Sigmoid colon (tissue), 7 donors: ENCODE results near the gene NTNG1. TPM values are rescaled to one million over a fixed set of nuclear protein-coding genes. Genes with fewer than 3 reads are reported as not detected.
"Not testable (repeated sequence)": the region's sequence is repeated elsewhere in the genome, so short reads cannot be mapped to it uniquely, and the experiment has no call there.

ENCODE experiments used
- DNase-seq: peaks from one replicate; pipeline ENCODE4 v3.0.0-alpha.2; 2019
- H3K27ac ChIP-seq, 4 donors: fragments of 200-600 bp; sonication (generic); one replicate each; pipeline ENCODE4 v1.5.1; 2016 to 2019; ENCODE audit warnings: mild to moderate bottlenecking in 1 of 4
- H3K27me3 ChIP-seq, 3 donors: fragments of 200-600 bp; sonication (generic); one replicate each; pipeline ENCODE4 v1.5.1; 2019; ENCODE audit warnings: mild to moderate bottlenecking in 1 of 3
- H3K36me3 ChIP-seq, 4 donors: fragments of 200-600 bp; sonication (generic); one replicate each; pipeline ENCODE4 v1.5.1; 2016 to 2019
- H3K4me1 ChIP-seq, 4 donors: fragments of 200-600 bp; sonication (generic); one replicate each; pipeline ENCODE4 v1.5.1; 2017 to 2019
- H3K4me3 ChIP-seq, 4 donors: fragments of 200-600 bp; sonication (generic); one replicate each; pipeline ENCODE4 v1.5.1; 2017 to 2019; ENCODE audit warnings: mild to moderate bottlenecking in 2 of 4, moderate library complexity in 1 of 4
- H3K9me3 ChIP-seq, 4 donors: fragments of 200-600 bp in 3 of 4; sonication (generic) in 3 of 4; one replicate each; pipeline versions ENCODE4 v1.5.1 to v1.6.1; 2013 to 2019
- EP300 ChIP-seq, 4 donors: sonication (generic); formaldehyde crosslinking; IDR thresholded peaks; one replicate each; pipeline ENCODE4 v1.6.1; 2017; ENCODE audit warnings: antibody characterized with exemption in 4 of 4
- POLR2A ChIP-seq, 2 donors: fragments of 450-650 bp; IDR thresholded peaks; one replicate each; pipeline ENCODE4 v1.6.1; 2016; ENCODE audit warnings: antibody characterized with exemption in 2 of 2, mild to moderate bottlenecking in 2 of 2, moderate library complexity in 2 of 2
- POLR2AphosphoS5 ChIP-seq, 4 donors: sonication (generic); formaldehyde crosslinking; IDR thresholded peaks; one replicate each; pipeline ENCODE4 v1.6.1; 2017; ENCODE audit warnings: antibody characterized with exemption in 4 of 4
- WGBS, 2 donors: extraction: QIAGEN DNeasy Blood & Tissue Kit; methylation state at CpG; one replicate each; pipeline ENCODE4 v1.1.7; 2013; 5-methylcytosine and 5-hydroxymethylcytosine counted together
- intact Hi-C: fragments of 100-400 bp; cut with DNase I; formaldehyde crosslinking; loops from one replicate; pipeline ENCODE4 v1.15.1; 2023
- polyA plus RNA-seq, 3 donors: library from polyadenylated mRNA; stranded (reverse); fragments of 200-250 nt; gene quantifications; one replicate each; pipeline ENCODE4 v1.2.3, GENCODE V29; 2013
- total RNA-seq, 4 donors: library from RNA; depleted of rRNA; stranded (reverse); fragments of >200 nt; gene quantifications; one replicate each; pipeline ENCODE4 v1.1.0, GENCODE V29; 2016
- TF ChIP-seq, protein P1 (sequence below), 4 experiments: fragments of 450-650 bp in 3 of 4; fragments of 200-600 bp in 1 of 4; IDR thresholded peaks; one replicate each; pipeline ENCODE4 v1.5.1; 2016 to 2019; ENCODE audit warnings: antibody characterized with exemption in 4 of 4, mild to moderate bottlenecking in 3 of 4, moderate library complexity in 2 of 4
- donor health status: healthy with polysubstance abuse.
- donor health status: Bipolar disorder and iron deficiency.
- donor health status: healthy.

Gene NTNG1
- total and polyA plus RNA-seq, 7 donors, result under 0.01 to 32.5 (median 9.5) TPM; not detected in 1

DNA sequence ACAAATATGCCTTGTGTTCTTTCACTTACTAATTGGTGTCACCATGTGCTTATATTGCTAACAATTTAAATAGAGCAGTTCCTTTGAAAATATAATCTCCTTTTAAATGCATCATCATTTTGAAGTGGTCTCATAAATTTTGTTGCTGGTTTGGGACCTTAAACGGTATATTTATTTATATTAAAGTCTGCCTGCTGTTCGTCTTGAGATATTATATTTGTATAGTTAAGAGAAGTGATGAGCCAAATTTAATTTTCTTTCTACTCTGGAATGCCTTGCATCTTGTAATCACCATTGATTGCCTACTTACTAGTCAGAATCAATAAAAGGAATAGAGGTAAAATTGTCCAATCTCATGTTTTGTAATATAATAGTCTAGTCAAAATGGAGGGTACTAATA, 91.6 kb downstream of the NTNG1 start:
- intact Hi-C loops, result no loop called here
- WGBS, 2 donors, result 72 to 81% methylated on average over 2 of the region's 2 CpGs
- H3K9me3 ChIP-seq, result peaks cover 0 to 7% (median 0%) of the 10 kb centered on the region in 4 donors
- no peaks in the 10 kb centered on the region for H3K27me3 ChIP-seq
- H3K4me3 ChIP-seq, result no peak overlapping the region
- H3K27ac ChIP-seq, result no peak overlapping the region
- H3K4me1 ChIP-seq, result no peaks in the 10 kb centered on the region
- DNase-seq, result no peak
- no peaks in the 10 kb centered on the region for H3K36me3 ChIP-seq
- TF ChIP-seq, protein P1, sequence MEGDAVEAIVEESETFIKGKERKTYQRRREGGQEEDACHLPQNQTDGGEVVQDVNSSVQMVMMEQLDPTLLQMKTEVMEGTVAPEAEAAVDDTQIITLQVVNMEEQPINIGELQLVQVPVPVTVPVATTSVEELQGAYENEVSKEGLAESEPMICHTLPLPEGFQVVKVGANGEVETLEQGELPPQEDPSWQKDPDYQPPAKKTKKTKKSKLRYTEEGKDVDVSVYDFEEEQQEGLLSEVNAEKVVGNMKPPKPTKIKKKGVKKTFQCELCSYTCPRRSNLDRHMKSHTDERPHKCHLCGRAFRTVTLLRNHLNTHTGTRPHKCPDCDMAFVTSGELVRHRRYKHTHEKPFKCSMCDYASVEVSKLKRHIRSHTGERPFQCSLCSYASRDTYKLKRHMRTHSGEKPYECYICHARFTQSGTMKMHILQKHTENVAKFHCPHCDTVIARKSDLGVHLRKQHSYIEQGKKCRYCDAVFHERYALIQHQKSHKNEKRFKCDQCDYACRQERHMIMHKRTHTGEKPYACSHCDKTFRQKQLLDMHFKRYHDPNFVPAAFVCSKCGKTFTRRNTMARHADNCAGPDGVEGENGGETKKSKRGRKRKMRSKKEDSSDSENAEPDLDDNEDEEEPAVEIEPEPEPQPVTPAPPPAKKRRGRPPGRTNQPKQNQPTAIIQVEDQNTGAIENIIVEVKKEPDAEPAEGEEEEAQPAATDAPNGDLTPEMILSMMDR (IDR thresholded peaks at IDR 0.05), result no peak
- TF ChIP-seq EP300 (IDR thresholded peaks at IDR 0.05) (no peak), POLR2A (IDR thresholded peaks at IDR 0.05) (no peak), POLR2AphosphoS5 (IDR thresholded peaks at IDR 0.05) (no peak)

DNA sequence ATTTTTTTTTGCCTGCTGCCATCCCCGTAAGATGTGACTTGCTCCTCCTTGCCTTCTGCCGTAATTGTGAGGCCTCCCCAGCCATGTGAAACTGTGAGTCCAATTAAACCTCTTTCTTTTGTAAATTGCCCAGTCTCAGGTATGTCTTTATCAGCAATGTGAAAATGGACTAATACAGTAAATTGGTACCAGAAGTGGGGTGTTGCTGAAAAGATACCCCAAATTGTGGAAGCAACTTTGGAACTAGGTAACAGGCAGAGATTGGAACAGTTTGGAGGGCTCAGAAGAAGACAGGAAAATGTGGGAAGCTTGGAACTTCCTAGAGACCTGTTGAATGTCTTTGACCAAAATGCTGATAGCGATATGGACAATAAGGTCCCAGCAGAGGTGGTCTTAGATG, 95.9 kb downstream of the NTNG1 start:
- DNase-seq, H3K27me3 ChIP-seq, H3K4me1 ChIP-seq, H3K4me3 ChIP-seq, intact Hi-C loops, H3K9me3 ChIP-seq, H3K27ac ChIP-seq, H3K36me3 ChIP-seq: not testable (repeated sequence)
- WGBS, 2 donors, result 91 to 95% methylated on average over 3 of the region's 3 CpGs

DNA sequence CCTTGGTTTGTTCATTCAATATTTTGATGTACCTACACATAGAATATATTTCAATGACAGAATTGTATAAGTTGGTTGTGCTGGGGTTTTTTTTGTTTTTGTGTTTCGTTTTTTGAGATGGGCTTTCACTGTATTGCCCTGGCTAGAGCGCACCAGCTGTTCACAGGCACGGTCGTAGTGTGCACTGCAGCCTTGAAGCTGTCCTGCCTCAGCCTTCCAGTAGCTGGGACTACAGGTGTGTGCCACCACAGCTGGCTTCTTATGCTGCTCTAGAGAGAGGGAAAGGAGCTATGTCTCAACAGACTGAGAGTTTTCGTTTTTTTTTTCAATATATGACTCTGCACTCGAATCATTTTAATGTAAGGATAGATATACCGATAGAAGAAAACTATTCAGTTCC, 102.6 kb downstream of the NTNG1 start:
- Histone ChIP-seq H3K4me3 (no peak overlapping the region), H3K9me3 (no peaks in the 10 kb centered on the region), H3K4me1 (no peaks in the 10 kb centered on the region), H3K27ac (no peak overlapping the region), H3K27me3 (no peaks in the 10 kb centered on the region), H3K36me3 (no peaks in the 10 kb centered on the region)
- WGBS, 2 donors, result 79 to 85% methylated on average over 7 of the region's 7 CpGs
- DNase-seq, result no peak
- intact Hi-C loops, result no loop called here
- TF ChIP-seq EP300 (IDR thresholded peaks at IDR 0.05), result no peak
- TF ChIP-seq POLR2A (IDR thresholded peaks at IDR 0.05), result no peak
- TF ChIP-seq, protein P1 (IDR thresholded peaks at IDR 0.05), result no peak
- no peak for TF ChIP-seq POLR2AphosphoS5 (IDR thresholded peaks at IDR 0.05)

DNA sequence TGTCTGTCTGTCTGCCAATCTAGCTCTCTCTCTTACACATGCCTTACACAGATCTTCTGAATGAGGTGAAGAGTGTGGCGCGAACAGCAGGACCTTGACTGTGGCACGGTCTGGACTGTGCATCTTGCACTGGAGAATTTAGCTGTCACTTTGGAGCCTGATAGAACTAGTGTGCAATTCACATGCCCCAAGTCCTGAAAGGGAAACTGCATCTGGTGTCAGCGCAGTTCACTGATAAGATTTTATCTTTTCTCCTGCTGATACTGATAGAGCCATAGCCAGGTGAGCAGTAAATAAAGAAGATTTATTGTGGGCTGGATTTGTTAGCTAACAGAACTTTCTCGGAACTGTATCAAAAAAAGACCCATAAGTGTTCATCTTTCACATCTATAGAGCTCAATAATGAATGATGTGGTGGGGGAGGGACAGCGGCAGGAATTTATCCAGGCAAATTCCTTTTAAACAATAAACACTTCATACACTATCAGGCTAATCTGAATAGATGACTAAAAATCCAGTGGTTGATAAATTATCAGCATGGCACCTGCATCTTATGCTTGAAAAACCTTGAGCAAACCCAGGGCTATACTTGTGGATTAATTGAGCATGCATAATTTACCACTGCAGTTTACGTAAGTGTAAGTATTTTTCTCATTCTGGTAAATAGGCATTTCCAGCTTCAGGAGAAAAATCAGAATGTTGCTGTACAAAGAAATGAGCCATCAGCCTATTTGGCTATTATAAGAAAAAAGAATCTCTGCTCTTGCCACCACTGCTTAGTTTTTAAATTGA, 104.1 kb downstream of the NTNG1 start:
- TF ChIP-seq, protein P1 (IDR thresholded peaks at IDR 0.05), result no peak
- TF ChIP-seq EP300 (IDR thresholded peaks at IDR 0.05) (no peak), POLR2AphosphoS5 (IDR thresholded peaks at IDR 0.05) (no peak), POLR2A (IDR thresholded peaks at IDR 0.05) (no peak)
- DNase-seq, result no peak
- Histone ChIP-seq H3K27ac (no peak overlapping the region), H3K36me3 (no peaks in the 10 kb centered on the region), H3K4me1 (no peaks in the 10 kb centered on the region), H3K27me3 (no peaks in the 10 kb centered on the region), H3K4me3 (no peak overlapping the region), H3K9me3 (no peaks in the 10 kb centered on the region)
- WGBS, 2 donors, result 52 to 61% methylated on average over 7 of the region's 7 CpGs
- intact Hi-C loops, result no loop called here

DNA sequence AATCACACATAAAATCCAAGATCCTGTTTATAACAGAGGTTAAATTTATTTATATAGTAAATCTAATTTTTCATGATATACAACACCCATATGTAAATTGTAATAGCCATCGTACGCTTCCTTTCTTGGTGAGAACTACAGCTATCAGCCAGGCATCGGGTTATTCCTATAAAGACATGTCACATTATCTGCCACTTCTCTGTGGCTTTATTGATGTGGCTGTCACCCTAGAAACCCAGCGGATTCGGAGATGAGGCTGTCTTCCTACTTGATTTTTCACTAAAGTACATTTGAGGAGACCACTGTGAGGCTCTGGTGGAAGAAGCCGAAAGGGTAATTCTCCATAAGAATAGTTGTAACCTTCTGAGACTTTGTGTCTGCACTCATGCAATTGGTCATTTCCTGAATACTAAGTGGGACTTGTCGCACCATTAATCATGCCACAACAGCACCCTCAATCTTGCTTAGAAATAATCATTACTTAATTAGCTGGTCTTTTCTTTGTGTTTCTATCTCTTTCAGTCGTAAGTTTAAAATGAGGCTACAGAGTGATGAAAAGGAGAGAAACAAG, 106.0 kb downstream of the NTNG1 start:
- H3K36me3 ChIP-seq, result no peaks in the 10 kb centered on the region
- no peak overlapping the region for H3K4me3 ChIP-seq
- H3K9me3 ChIP-seq, result no peaks in the 10 kb centered on the region
- intact Hi-C loops, result no loop called here
- WGBS, 2 donors, result 52 to 72% methylated on average over 8 of the region's 8 CpGs
- no peaks in the 10 kb centered on the region for H3K27me3 ChIP-seq
- DNase-seq, result no peak
- H3K27ac ChIP-seq, result no peak overlapping the region
- no peaks in the 10 kb centered on the region for H3K4me1 ChIP-seq
- TF ChIP-seq EP300 (IDR thresholded peaks at IDR 0.05) (no peak), POLR2A (IDR thresholded peaks at IDR 0.05) (no peak), POLR2AphosphoS5 (IDR thresholded peaks at IDR 0.05) (no peak)
- TF ChIP-seq, protein P1 (IDR thresholded peaks at IDR 0.05), result no peak
